Activated naive CD8-positive, alpha-beta T cell treated with anti-CD3 and anti-CD28 coated beads for 36 hours (primary cell): ENCODE measurements around the gene DOCK8. TPM values are rescaled to one million over a fixed set of nuclear protein-coding genes. Genes with fewer than 3 reads are reported as not detected.
"Not testable (repeated sequence)": the region's sequence is repeated elsewhere in the genome, so short reads cannot be mapped to it uniquely, and the experiment has no call there.

ENCODE experiments used
- DNase-seq: peaks from one replicate; pipeline ENCODE4 v3.0.0; 2021
- H3K27ac Mint-ChIP-seq: one replicate; pipeline ENCODE4 v1.8.0; 2022; ENCODE audit warnings: mild to moderate bottlenecking, moderate library complexity, mixed read lengths
- H3K27me3 Mint-ChIP-seq: one replicate; pipeline ENCODE4 v1.8.0; 2022; ENCODE audit warnings: mild to moderate bottlenecking, mixed read lengths
- H3K36me3 Mint-ChIP-seq: one replicate; pipeline ENCODE4 v1.8.0; 2021; ENCODE audit warnings: mild to moderate bottlenecking, mixed read lengths
- H3K4me1 Mint-ChIP-seq: one replicate; pipeline ENCODE4 v1.8.0; 2021; ENCODE audit warnings: mixed read lengths
- H3K4me3 Mint-ChIP-seq: one replicate; pipeline ENCODE4 v1.8.0; 2022; ENCODE audit warnings: mild to moderate bottlenecking, moderate library complexity, mixed read lengths
- H3K9me3 Mint-ChIP-seq: one replicate; pipeline ENCODE4 v1.8.0; 2022; ENCODE audit warnings: mixed read lengths
- total RNA-seq, 2 experiments: library from RNA; stranded (reverse); gene quantifications; one replicate each; pipeline ENCODE4 v1.2.3, GENCODE V29; 2021

DOCK8 gene
- total RNA-seq, 2 experiments from 2014 or later, result 130 to 132 TPM

GRCh38 chr9:219036-219435 is 4.4 kb downstream of the DOCK8 start:
- not testable (repeated sequence) for H3K36me3 Mint-ChIP-seq, H3K4me3 Mint-ChIP-seq, H3K27ac Mint-ChIP-seq, H3K4me1 Mint-ChIP-seq, DNase-seq, H3K9me3 Mint-ChIP-seq
- peaks cover 17% of the 10 kb centered on the region for H3K27me3 Mint-ChIP-seq

GRCh38 chr9:219670-220365 is 5.2 kb downstream of the DOCK8 start:
- H3K36me3 Mint-ChIP-seq, result no peaks in the 10 kb centered on the region
- no peaks in the 10 kb centered on the region for H3K9me3 Mint-ChIP-seq
- DNase-seq, result no peak
- H3K4me1 Mint-ChIP-seq, result peaks cover 9% of the 10 kb centered on the region
- H3K27ac Mint-ChIP-seq, result no peak overlapping the region
- H3K4me3 Mint-ChIP-seq, result no peak overlapping the region
- H3K27me3 Mint-ChIP-seq, result peaks cover 17% of the 10 kb centered on the region

DNA sequence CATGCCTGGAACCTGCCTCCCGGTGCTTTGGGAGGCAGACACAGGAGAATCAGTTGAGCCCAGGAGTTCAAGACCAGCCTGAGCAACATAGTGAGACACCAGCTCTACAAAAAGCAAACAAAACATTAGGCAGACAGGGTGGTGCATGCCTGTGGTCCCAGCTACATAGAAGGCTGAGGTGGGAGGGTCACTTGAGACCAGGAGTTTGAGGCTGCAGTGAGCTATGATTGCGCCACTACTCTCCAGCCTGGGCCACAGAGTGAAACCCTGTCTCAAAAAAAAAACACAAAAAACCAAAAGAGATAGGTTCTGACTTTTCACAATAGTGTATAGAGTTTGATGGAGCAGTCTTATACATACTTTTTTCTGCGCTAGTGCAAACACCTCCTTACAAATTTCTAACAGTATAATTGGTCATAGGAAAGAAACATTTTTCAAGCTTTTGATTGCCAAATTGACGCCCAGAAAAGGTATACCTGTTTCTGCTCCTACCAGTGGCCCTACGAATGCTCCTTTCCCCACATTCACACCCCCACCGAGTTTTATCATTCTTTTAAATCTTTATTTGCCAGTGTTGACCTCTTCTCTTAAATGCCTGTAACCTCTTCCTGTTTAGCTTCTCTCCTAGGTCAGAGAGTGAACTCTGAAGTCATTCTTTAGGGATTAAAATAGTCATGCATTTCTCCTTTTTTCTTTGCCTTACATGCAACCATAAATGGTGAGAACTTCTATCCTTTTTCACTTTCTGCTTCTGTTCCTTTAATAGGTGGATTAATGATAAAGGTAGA is 7.5 kb downstream of the DOCK8 start:
- Mint-ChIP-seq H3K9me3 (no peaks in the 10 kb centered on the region), H3K36me3 (no peaks in the 10 kb centered on the region), H3K4me1 (peaks cover 9% of the 10 kb centered on the region), H3K27ac (no peak overlapping the region), H3K4me3 (no peak overlapping the region), H3K27me3 (peaks cover 2% of the 10 kb centered on the region)
- no peak for DNase-seq

DNA sequence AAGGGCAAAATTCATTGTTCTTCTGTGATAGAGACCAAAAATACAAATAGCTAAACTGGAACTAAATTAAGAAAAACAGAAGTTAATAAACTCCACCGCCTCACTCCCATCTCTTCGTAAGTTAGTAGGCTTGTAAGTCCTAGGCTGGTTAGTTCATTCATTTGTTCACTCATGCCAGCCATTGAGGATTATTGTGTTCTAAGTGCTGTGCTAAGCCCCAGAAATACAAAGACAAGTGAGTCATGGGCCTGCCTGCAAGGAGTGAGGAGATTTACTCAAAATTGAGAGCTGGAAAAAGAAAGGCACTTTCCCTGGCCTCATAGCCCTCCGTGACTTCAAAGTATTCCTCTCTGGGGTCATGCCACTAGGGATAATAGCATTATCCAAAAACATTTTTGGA is 8.5 kb downstream of the DOCK8 start:
- H3K36me3 Mint-ChIP-seq, result no peaks in the 10 kb centered on the region
- H3K9me3 Mint-ChIP-seq, result no peaks in the 10 kb centered on the region
- H3K4me1 Mint-ChIP-seq, result peaks cover 9% of the 10 kb centered on the region
- no peaks in the 10 kb centered on the region for H3K27me3 Mint-ChIP-seq
- no peak overlapping the region for H3K4me3 Mint-ChIP-seq
- DNase-seq, result no peak
- no peak overlapping the region for H3K27ac Mint-ChIP-seq

GRCh38 chr9:224026-224425 is 9.4 kb downstream of the DOCK8 start:
- H3K4me1 Mint-ChIP-seq, result peaks cover 9% of the 10 kb centered on the region
- no peak overlapping the region for H3K4me3 Mint-ChIP-seq
- H3K27ac Mint-ChIP-seq, result no peak overlapping the region
- H3K27me3 Mint-ChIP-seq, result no peaks in the 10 kb centered on the region
- H3K36me3 Mint-ChIP-seq, result no peaks in the 10 kb centered on the region
- H3K9me3 Mint-ChIP-seq, result no peaks in the 10 kb centered on the region
- no peak for DNase-seq

DNA sequence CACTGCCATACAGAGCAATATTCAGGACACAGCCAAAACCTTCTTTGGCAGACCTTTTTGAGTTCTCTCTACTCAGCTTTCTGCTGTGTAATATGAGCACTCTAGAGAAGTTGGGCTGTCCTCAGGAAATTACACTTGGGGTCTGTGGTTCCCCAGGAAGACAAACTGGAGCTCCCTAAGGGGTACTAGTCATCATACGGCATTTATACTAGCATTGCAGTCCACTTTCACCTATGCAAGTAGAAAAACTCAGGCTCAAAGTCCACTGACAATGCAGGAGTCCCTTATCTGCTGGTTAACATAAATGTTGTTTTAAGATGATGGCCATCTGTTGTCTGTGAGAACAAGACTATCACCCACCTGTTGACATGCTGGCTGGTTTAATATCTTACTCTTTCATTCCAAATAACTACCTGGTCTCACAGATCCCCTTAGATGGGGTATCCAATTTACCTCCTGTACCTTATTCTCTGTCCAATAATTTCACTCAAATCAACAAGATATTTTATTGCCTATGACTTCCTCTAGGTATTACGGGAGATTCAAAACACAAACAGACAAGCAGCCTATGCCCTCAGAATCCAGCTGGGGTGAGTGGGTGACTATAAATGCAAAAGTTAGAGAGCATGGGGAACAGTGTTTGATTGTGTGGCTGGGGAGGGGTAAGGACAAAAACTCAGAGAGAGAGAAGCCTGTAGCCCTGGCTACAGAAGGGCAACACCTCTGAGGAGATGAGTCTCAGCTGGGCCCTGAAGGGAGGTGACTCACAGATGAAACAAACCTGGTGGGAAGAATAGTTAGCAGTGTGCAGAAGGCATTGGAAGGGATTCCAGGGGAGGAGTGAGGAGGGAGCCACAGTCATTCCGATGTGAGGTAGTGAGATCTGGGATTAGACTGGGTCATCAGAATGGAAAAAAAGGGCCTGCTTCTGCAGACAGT is 10.2 kb downstream of the DOCK8 start:
- Mint-ChIP-seq H3K36me3 (no peaks in the 10 kb centered on the region), H3K4me1 (peaks cover 9% of the 10 kb centered on the region), H3K4me3 (no peak overlapping the region), H3K27ac (no peak overlapping the region), H3K27me3 (no peaks in the 10 kb centered on the region), H3K9me3 (no peaks in the 10 kb centered on the region)
- no peak for DNase-seq

GRCh38 chr9:227860-228259 is 13.2 kb downstream of the DOCK8 start:
- Mint-ChIP-seq H3K27me3 (no peaks in the 10 kb centered on the region), H3K4me1 (peaks cover under 1% of the 10 kb centered on the region), H3K4me3 (no peak overlapping the region), H3K9me3 (peaks cover 2% of the 10 kb centered on the region), H3K27ac (no peak overlapping the region), H3K36me3 (no peaks in the 10 kb centered on the region)
- no peak for DNase-seq

DNA sequence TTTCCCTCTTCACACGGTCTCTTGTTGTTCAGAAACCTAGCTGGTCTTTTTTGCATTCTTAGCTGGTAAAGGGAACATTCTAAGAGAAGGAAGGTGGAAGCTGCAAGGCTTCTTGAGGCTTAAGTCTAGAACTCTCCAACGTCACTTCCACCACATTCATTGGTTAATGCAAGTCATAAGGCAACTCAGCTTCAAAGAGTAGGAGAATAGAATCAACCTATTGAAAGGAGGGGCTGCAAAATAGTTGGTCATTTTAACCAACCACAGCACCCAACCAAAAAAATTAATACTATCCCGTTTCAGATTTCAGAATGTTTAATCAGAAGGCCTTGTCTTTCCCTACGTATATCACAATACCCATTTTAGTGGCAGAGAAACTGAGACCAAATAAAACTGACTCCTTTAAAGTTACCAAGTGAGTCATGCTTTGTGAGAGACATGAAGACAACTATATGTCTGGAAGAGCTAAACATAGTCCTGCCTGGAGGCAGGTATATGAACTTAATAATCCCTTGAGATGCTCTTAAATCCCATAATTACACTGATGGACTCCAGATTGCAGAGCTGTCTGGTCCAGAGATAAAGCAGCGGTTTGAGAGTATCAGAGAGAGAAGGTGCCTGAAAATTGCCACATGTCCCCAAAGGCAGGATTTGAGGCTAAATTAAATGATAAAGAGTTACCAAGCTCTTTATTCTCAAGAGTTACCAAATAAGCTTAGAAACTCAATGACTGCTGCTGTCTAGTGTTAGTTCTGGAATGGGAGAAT is 14.4 kb downstream of the DOCK8 start:
- H3K36me3 Mint-ChIP-seq, result peaks cover 4% of the 10 kb centered on the region
- no peaks in the 10 kb centered on the region for H3K27me3 Mint-ChIP-seq
- H3K4me1 Mint-ChIP-seq, result no peaks in the 10 kb centered on the region
- no peak for DNase-seq
- no peak overlapping the region for H3K4me3 Mint-ChIP-seq
- H3K27ac Mint-ChIP-seq, result no peak overlapping the region
- peaks cover 6% of the 10 kb centered on the region for H3K9me3 Mint-ChIP-seq

GRCh38 chr9:231625-232024 is 17.0 kb downstream of the DOCK8 start:
- H3K9me3 Mint-ChIP-seq, result peaks cover 14% of the 10 kb centered on the region
- not testable (repeated sequence) for DNase-seq, H3K36me3 Mint-ChIP-seq, H3K4me1 Mint-ChIP-seq, H3K4me3 Mint-ChIP-seq, H3K27ac Mint-ChIP-seq, H3K27me3 Mint-ChIP-seq

GRCh38 chr9:233708-234107 is 19.0 kb downstream of the DOCK8 start:
- Mint-ChIP-seq H3K4me1 (peaks cover 12% of the 10 kb centered on the region), H3K36me3 (peaks cover 10% of the 10 kb centered on the region), H3K9me3 (peaks cover 14% of the 10 kb centered on the region)
- H3K4me3 Mint-ChIP-seq, H3K27me3 Mint-ChIP-seq, DNase-seq, H3K27ac Mint-ChIP-seq: not testable (repeated sequence)

DNA sequence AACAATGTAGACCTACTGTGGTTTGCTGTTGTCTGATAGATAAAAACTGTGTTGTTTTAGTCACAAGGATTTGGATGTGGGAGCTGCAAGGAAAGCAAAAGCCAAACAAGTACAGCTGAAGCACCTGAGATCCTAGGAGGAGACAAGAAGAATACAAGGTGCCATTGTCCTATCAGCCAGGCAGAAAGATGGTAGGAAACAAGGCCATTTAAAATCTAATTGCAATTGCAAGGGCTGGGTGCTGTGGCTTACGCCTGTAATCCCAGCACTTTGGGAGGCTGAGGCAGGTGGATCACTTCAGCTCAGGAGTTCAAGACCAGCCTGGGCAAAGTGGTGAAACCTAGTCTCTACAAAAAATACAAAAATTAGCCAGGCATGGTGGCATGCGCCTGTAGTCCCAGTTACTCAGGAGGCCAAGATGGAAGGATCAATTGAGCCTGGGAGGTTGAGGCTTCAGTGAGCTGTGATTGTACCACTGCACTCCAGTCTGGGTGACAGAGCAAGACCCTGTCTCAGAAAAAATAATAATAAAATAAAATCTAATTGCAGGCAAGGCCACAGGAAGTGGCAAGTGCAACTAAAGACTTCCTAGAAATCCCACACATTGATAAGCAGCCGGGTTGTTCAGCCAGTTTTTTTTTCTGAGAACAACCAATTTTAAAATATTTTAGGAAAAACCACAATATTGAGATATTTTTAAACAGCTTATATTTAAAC is 22.6 kb downstream of the DOCK8 start:
- Mint-ChIP-seq H3K36me3 (peaks cover 10% of the 10 kb centered on the region), H3K4me1 (peaks cover 16% of the 10 kb centered on the region), H3K27ac (no peak overlapping the region), H3K4me3 (no peak overlapping the region), H3K9me3 (peaks cover 13% of the 10 kb centered on the region), H3K27me3 (no peaks in the 10 kb centered on the region)
- DNase-seq, result no peak

DNA sequence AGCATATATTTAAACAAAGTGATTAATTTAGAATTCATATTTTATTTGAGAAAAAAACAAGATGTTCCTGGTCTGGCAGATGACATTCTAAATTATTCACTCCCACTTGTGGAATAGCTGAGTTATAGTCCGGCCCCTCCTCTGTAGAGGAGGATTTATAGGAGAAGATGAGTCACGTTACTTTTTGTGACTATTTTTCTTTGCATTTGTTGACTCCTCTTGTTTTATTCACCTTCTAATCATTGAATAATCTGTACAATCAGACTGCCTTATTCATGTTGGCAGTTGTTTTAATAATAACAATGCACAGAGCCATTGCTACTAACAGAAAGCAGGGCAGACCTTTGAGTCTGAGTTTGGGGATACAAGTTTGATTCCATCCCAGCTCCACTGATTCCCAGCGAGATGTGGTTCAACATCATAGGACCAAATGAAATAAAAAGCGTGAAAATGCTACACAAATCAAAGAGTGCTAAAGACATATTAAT is 23.2 kb downstream of the DOCK8 start:
- Mint-ChIP-seq H3K9me3 (peaks cover 13% of the 10 kb centered on the region), H3K4me3 (no peak overlapping the region), H3K4me1 (peaks cover 21% of the 10 kb centered on the region), H3K27me3 (no peaks in the 10 kb centered on the region), H3K27ac (peak overlapping the region; percentile 49), H3K36me3 (peaks cover 10% of the 10 kb centered on the region)
- no peak for DNase-seq

DNA sequence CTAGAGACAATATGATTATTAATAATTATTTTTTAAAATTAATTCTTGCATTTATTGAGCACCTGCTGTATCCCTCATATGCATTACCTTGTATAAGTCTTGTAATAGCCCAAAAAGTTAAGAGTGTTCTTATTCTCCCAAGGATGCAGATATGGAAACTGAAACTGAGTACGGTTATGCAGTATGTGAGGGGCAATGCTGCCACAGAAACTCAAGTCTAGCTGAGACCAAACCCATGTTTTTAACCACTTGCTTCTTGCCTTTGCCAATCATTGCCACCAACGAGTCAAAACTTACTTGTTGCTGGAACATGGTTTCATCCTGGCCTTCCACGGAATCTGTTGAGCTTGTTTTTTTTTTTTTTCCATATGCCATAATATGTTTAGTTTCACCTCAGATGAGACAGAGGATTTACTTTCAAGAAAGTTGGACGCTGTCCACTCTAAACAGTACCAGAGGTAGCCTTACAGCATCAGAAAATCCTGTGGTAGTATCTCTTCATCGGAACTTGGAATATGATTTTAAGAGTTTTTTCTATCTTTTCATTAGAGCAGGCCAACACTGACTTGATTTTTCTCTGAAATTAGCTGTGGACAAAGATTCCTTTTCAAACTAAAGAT is 27.9 kb downstream of the DOCK8 start:
- DNase-seq, result no peak
- Mint-ChIP-seq H3K4me3 (no peak overlapping the region), H3K4me1 (peaks cover 15% of the 10 kb centered on the region), H3K9me3 (no peaks in the 10 kb centered on the region), H3K27ac (no peak overlapping the region), H3K27me3 (no peaks in the 10 kb centered on the region), H3K36me3 (peaks cover 3% of the 10 kb centered on the region)
